H9 (cell line): ENCODE measurements around the gene ZNHIT6. TPM values are rescaled to one million over a fixed set of nuclear protein-coding genes. Genes with fewer than 3 reads are reported as not detected.

ENCODE experiments used
- DNase-seq: peaks from one replicate; pipeline ENCODE4 v3.0.0-alpha.2; 2017
- H2AFZ ChIP-seq: one replicate; pipeline ENCODE4 v1.6.1; 2013; ENCODE audit warnings: mild to moderate bottlenecking, low read length, control low read depth, moderate library complexity
- H2AK5ac ChIP-seq: 2 replicates; pipeline ENCODE4 v1.6.1; 2013; ENCODE audit warnings: low read length, control low read depth, mixed read lengths; ENCODE audit not compliant: insufficient read length
- H2BK120ac ChIP-seq: one replicate; pipeline ENCODE4 v1.6.1; 2013; ENCODE audit warnings: low read depth, mild to moderate bottlenecking, low read length, control low read depth, inconsistent platforms; ENCODE audit not compliant: poor library complexity, severe bottlenecking
- H2BK12ac ChIP-seq: 2 replicates; pipeline ENCODE4 v1.6.1; 2013; ENCODE audit warnings: low read length, control low read depth, mixed read lengths, low read depth; ENCODE audit not compliant: insufficient read length
- H2BK15ac ChIP-seq: 2 replicates; pipeline ENCODE4 v1.6.1; 2013; ENCODE audit warnings: low read depth, low read length, control low read depth
- H2BK20ac ChIP-seq: one replicate; pipeline ENCODE4 v1.6.1; 2013; ENCODE audit warnings: low read depth, mild to moderate bottlenecking, low read length, control low read depth, inconsistent platforms; ENCODE audit not compliant: poor library complexity, severe bottlenecking
- H2BK5ac ChIP-seq: 2 replicates; pipeline ENCODE4 v1.6.1; 2013; ENCODE audit warnings: low read length, control low read depth, mixed read lengths; ENCODE audit not compliant: insufficient read length
- H3K14ac ChIP-seq: 2 replicates; pipeline ENCODE4 v1.6.1; 2013; ENCODE audit warnings: low read length, control low read depth; ENCODE audit not compliant: insufficient read depth
- H3K18ac ChIP-seq: 2 replicates; pipeline ENCODE4 v1.6.1; 2013; ENCODE audit warnings: low read depth, mild to moderate bottlenecking, mixed read lengths, low read length, control low read depth; ENCODE audit not compliant: insufficient read length
- H3K23ac ChIP-seq: 2 replicates; pipeline ENCODE4 v1.6.1; 2013; ENCODE audit warnings: low read length, control low read depth, mixed read lengths, low read depth; ENCODE audit not compliant: insufficient read length
- H3K23me2 ChIP-seq: 2 replicates; pipeline ENCODE4 v1.6.1; 2013; ENCODE audit warnings: low read depth, mild to moderate bottlenecking, mixed read lengths, low read length, control low read depth; ENCODE audit not compliant: insufficient read length, poor library complexity, severe bottlenecking
- H3K27ac ChIP-seq: 2 replicates; pipeline ENCODE4 v1.5.1; 2013; ENCODE audit warnings: low read length, control low read depth, mixed read lengths, low read depth; ENCODE audit not compliant: insufficient read length
- H3K27me3 ChIP-seq: 2 replicates; pipeline ENCODE4 v1.6.1; 2013; ENCODE audit warnings: low read length, control low read depth, inconsistent platforms; ENCODE audit not compliant: insufficient read depth
- H3K4ac ChIP-seq: 2 replicates; pipeline ENCODE4 v1.6.1; 2013; ENCODE audit warnings: low read depth, mild to moderate bottlenecking, control low read depth, inconsistent platforms, low read length, moderate library complexity
- H3K4me1 ChIP-seq: 2 replicates; pipeline ENCODE4 v1.6.1; 2013; ENCODE audit warnings: low read length, control low read depth, inconsistent platforms; ENCODE audit not compliant: insufficient read depth
- H3K4me2 ChIP-seq: 2 replicates; pipeline ENCODE4 v1.6.1; 2013; ENCODE audit warnings: low read length, control low read depth, mixed read lengths; ENCODE audit not compliant: insufficient read length, insufficient read depth
- H3K56ac ChIP-seq: 2 replicates; pipeline ENCODE4 v1.6.1; 2013; ENCODE audit warnings: low read depth, mild to moderate bottlenecking, mixed read lengths, low read length, control low read depth; ENCODE audit not compliant: insufficient read length
- H3K79me1 ChIP-seq: 2 replicates; pipeline ENCODE4 v1.6.1; 2013; ENCODE audit warnings: low read depth, mild to moderate bottlenecking, moderate library complexity, low read length, control low read depth, inconsistent platforms; ENCODE audit not compliant: insufficient read depth, poor library complexity, severe bottlenecking
- H3K79me2 ChIP-seq: 2 replicates; pipeline ENCODE4 v1.6.1; 2013; ENCODE audit warnings: low read length, control low read depth, inconsistent platforms; ENCODE audit not compliant: insufficient read depth
- H3K9ac ChIP-seq: 2 replicates; pipeline ENCODE4 v1.6.1; 2013; ENCODE audit warnings: low read length, control low read depth, mixed read lengths; ENCODE audit not compliant: insufficient read length; ENCODE audit errors: extremely low read depth
- H3K9me3 ChIP-seq: one replicate; pipeline ENCODE4 v1.6.1; 2013; ENCODE audit warnings: low read depth, low read length, inconsistent platforms; ENCODE audit not compliant: control insufficient read depth
- H3T11ph ChIP-seq: one replicate; pipeline ENCODE4 v1.6.1; 2013; ENCODE audit warnings: mild to moderate bottlenecking, low read length, control low read depth, inconsistent platforms
- H4K20me1 ChIP-seq: one replicate; pipeline ENCODE4 v1.6.1; 2013; ENCODE audit not compliant: control insufficient read depth, insufficient read length, insufficient read depth
- H4K5ac ChIP-seq: 2 replicates; pipeline ENCODE4 v1.6.1; 2013; ENCODE audit warnings: low read depth, mild to moderate bottlenecking, mixed read lengths, low read length, control low read depth; ENCODE audit not compliant: insufficient read length
- H4K8ac ChIP-seq: replicated peaks from 2 replicates; pipeline ENCODE4 v1.6.1; 2013; ENCODE audit warnings: low read length, control low read depth, mixed read lengths, low read depth; ENCODE audit not compliant: insufficient read length
- H4K91ac ChIP-seq: 2 replicates; pipeline ENCODE4 v1.6.1; 2013; ENCODE audit warnings: low read depth, mild to moderate bottlenecking, moderate library complexity, mixed read lengths, low read length, control low read depth; ENCODE audit not compliant: insufficient read length
- H3K27ac Mint-ChIP-seq, 3 experiments: 2 replicates in 2 of 3; 3 replicates in 1 of 3; pipeline ENCODE4 v1.8.0; 2020 to 2021; ENCODE audit warnings: mixed read lengths in 3 of 3, mild to moderate bottlenecking in 1 of 3, moderate library complexity in 1 of 3
- H3K27me3 Mint-ChIP-seq: 2 replicates; pipeline ENCODE4 v1.8.0; 2021; ENCODE audit warnings: low read depth, mild to moderate bottlenecking, moderate library complexity, mixed read lengths
- H3K36me3 Mint-ChIP-seq, 3 experiments: 2 replicates in 2 of 3; 3 replicates in 1 of 3; pipeline ENCODE4 v1.8.0; 2020 to 2021; ENCODE audit warnings: low read depth in 3 of 3, mixed read lengths in 3 of 3; ENCODE audit not compliant: insufficient read depth in 1 of 3
- H3K4me1 Mint-ChIP-seq, 2 experiments: 2 replicates each; pipeline ENCODE4 v1.8.0; 2020; ENCODE audit warnings: mixed read lengths in 2 of 2
- H3K4me3 Mint-ChIP-seq, 2 experiments: 2 replicates in 1 of 2; 3 replicates in 1 of 2; pipeline ENCODE4 v1.8.0; 2020 to 2021; ENCODE audit warnings: mild to moderate bottlenecking in 2 of 2, mixed read lengths in 2 of 2, moderate library complexity in 1 of 2
- H3K9me3 Mint-ChIP-seq, 2 experiments: 2 replicates in 1 of 2; 3 replicates in 1 of 2; pipeline ENCODE4 v1.8.0; 2020; ENCODE audit warnings: mild to moderate bottlenecking in 2 of 2, mixed read lengths in 2 of 2, moderate library complexity in 1 of 2
- WGBS: extraction: QIAGEN DNeasy Blood & Tissue Kit; methylation state at CpG from one replicate; pipeline ENCODE4 v1.1.7; 2013; ENCODE audit warnings: missing lambda C conversion rate, low lambda C conversion rate, mixed read lengths; ENCODE audit not compliant: insufficient read length; ENCODE audit errors: extremely low coverage; 5-methylcytosine and 5-hydroxymethylcytosine counted together
- total RNA-seq: library from RNA; stranded (reverse); gene quantifications from 2 replicates; pipeline ENCODE4 v1.2.1, GENCODE V29; 2021
- TF ChIP-seq, protein P1 (sequence below): fragments of 200-600 bp; sonication (generic); conservative IDR thresholded peaks from 3 replicates; pipeline ENCODE4 v1.8.0; 2021; ENCODE audit warnings: antibody characterized with exemption, mild to moderate bottlenecking

ZNHIT6 gene
- total RNA-seq, 1 experiment from 2014 or later, result 21.5 TPM

DNA sequence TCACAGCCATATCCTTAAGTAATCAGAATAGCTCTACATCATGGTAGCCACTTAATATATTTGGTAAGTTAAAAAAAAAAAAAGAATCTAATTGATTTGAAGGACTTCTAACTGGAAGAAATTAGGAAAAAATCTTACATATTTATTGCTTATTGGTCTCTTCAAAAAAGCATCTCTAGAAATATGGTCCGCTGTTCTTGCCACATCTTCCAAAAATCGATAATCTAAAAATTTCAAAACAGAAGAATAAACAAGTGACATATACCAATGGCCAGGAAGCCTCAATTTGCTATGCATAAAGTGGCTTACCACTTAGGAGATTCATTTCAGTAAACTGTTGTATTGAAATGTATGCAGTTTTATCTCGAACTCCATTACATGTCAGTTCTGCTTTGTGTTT is 2.3 kb downstream of the ZNHIT6 start:
- Histone ChIP-seq H3K9ac (no peak overlapping the region), H3K4me1 (peaks cover 2% of the 10 kb centered on the region; the same call in 1 of the 2 replicates), H3K27ac (no peak overlapping the region), H3K14ac (no peak overlapping the region), H3K79me1 (no peaks in the 10 kb centered on the region), H3K4ac (no peak overlapping the region), H2AFZ (no peak overlapping the region), H3T11ph (no peak overlapping the region), H2BK12ac (no peak overlapping the region), H2BK20ac (no peak overlapping the region), H2BK5ac (no peak overlapping the region), H3K4me2 (no peak overlapping the region), H4K91ac (no peak overlapping the region), H3K18ac (no peak overlapping the region), H3K27me3 (no peaks in the 10 kb centered on the region), H3K23me2 (peaks cover 8% of the 10 kb centered on the region), H4K8ac (no peak overlapping the region), H3K79me2 (peaks cover 16% of the 10 kb centered on the region; the same call in 1 of the 2 replicates), H3K9me3 (no peaks in the 10 kb centered on the region), H4K5ac (no peak overlapping the region), H2BK15ac (no peak overlapping the region), H3K56ac (no peak overlapping the region), H3K23ac (no peak overlapping the region), H2AK5ac (no peak overlapping the region), H2BK120ac (no peak overlapping the region), H4K20me1 (no peaks in the 10 kb centered on the region)
- WGBS, result no CpG with 5 or more reads among the region's 3 CpGs
- Mint-ChIP-seq H3K4me1 (peaks cover 2 to 4% of the 10 kb centered on the region in 2 experiments; a peak in 1 of 4 replicates), H3K36me3 (peaks cover 13 to 38% (median 37%) of the 10 kb centered on the region in 3 experiments; a peak in 6 of 7 replicates), H3K4me3 (no peak overlapping the region; a peak in 2 of 5 replicates), H3K27me3 (no peaks in the 10 kb centered on the region), H3K9me3 (no peaks in the 10 kb centered on the region), H3K27ac (no peak overlapping the region)
- DNase-seq, result no peak
- TF ChIP-seq, protein P1, sequence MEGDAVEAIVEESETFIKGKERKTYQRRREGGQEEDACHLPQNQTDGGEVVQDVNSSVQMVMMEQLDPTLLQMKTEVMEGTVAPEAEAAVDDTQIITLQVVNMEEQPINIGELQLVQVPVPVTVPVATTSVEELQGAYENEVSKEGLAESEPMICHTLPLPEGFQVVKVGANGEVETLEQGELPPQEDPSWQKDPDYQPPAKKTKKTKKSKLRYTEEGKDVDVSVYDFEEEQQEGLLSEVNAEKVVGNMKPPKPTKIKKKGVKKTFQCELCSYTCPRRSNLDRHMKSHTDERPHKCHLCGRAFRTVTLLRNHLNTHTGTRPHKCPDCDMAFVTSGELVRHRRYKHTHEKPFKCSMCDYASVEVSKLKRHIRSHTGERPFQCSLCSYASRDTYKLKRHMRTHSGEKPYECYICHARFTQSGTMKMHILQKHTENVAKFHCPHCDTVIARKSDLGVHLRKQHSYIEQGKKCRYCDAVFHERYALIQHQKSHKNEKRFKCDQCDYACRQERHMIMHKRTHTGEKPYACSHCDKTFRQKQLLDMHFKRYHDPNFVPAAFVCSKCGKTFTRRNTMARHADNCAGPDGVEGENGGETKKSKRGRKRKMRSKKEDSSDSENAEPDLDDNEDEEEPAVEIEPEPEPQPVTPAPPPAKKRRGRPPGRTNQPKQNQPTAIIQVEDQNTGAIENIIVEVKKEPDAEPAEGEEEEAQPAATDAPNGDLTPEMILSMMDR, result no peak
